WTC11 (cell line): Measurements from ENCODE around the gene NEU2. TPM values are rescaled to one million over a fixed set of nuclear protein-coding genes. Genes with fewer than 3 reads are reported as not detected.
A peak's percentile ranks its signal among the peaks of the same experiment; 100 is the strongest.

ENCODE experiments used
- ATAC-seq: fragments of 200-7000 bp; cut with Tn5 transposase; 2 replicates; pipeline ENCODE4 v1.10.0; 2021; ENCODE audit warnings: mild to moderate bottlenecking, moderate library complexity
- CTCF ChIA-PET: fragments of 300-600 bp; sonication (Branson Sonifier 250); formaldehyde crosslinking; loops from one replicate; lab custom pipeline; 2021; ENCODE audit warnings: antibody characterized with exemption; lab: Charles Lee
- POLR2A ChIA-PET: fragments of 350-600 bp; sonication (Branson Sonifier 250); formaldehyde crosslinking; loops from one replicate; lab custom pipeline; 2021; ENCODE audit warnings: antibody characterized with exemption; lab: Charles Lee
- DNase-seq: peaks from one replicate; pipeline ENCODE4 v3.0.0; 2021; ENCODE audit warnings: low spot score
- H3K27ac Mint-ChIP-seq: 2 replicates; pipeline ENCODE4 v1.8.0; 2021; ENCODE audit warnings: mixed read lengths
- H3K27me3 Mint-ChIP-seq: 2 replicates; pipeline ENCODE4 v1.8.0; 2021; ENCODE audit warnings: low read depth, mild to moderate bottlenecking, moderate library complexity, mixed read lengths
- H3K36me3 Mint-ChIP-seq: 2 replicates; pipeline ENCODE4 v1.8.0; 2021; ENCODE audit warnings: mixed read lengths
- H3K4me1 Mint-ChIP-seq: 2 replicates; pipeline ENCODE4 v1.8.0; 2022; ENCODE audit warnings: mixed read lengths
- H3K4me3 Mint-ChIP-seq: 2 replicates; pipeline ENCODE4 v1.8.0; 2021; ENCODE audit warnings: mild to moderate bottlenecking, moderate library complexity, mixed read lengths
- H3K9me3 Mint-ChIP-seq: 2 replicates; pipeline ENCODE4 v1.8.0; 2021; ENCODE audit warnings: mixed read lengths
- ARID4B ChIP-seq: sonication (generic); formaldehyde crosslinking; IDR thresholded peaks from 2 replicates; pipeline ENCODE4 v1.8.0; 2023; ENCODE audit warnings: missing genetic modification reagents, mild to moderate bottlenecking, borderline replicate concordance
- CREB1 ChIP-seq: sonication (generic); formaldehyde crosslinking; IDR thresholded peaks from 2 replicates; pipeline ENCODE4 v1.8.0; 2023; ENCODE audit warnings: mild to moderate bottlenecking, missing genetic modification reagents
- CREM ChIP-seq: sonication (generic); formaldehyde crosslinking; IDR thresholded peaks from 2 replicates; pipeline ENCODE4 v1.8.1; 2022; ENCODE audit warnings: mild to moderate bottlenecking, missing genetic modification reagents, moderate library complexity
- FOXK1 ChIP-seq: sonication (generic); formaldehyde crosslinking; IDR thresholded peaks from 2 replicates; pipeline ENCODE4 v1.8.0; 2022; ENCODE audit warnings: mild to moderate bottlenecking, moderate library complexity, missing genetic modification reagents
- FOXP1 ChIP-seq: sonication (generic); formaldehyde crosslinking; IDR thresholded peaks from 2 replicates; pipeline ENCODE4 v1.8.0; 2022; ENCODE audit warnings: missing genetic modification reagents, mild to moderate bottlenecking, moderate library complexity, borderline replicate concordance
- FOXP4 ChIP-seq: sonication (generic); formaldehyde crosslinking; IDR thresholded peaks from 2 replicates; pipeline ENCODE4 v1.8.0; 2022; ENCODE audit warnings: mild to moderate bottlenecking, missing genetic modification reagents
- HMGXB4 ChIP-seq: sonication (generic); formaldehyde crosslinking; IDR thresholded peaks from 2 replicates; pipeline ENCODE4 v1.8.1; 2023; ENCODE audit warnings: mild to moderate bottlenecking, moderate library complexity, missing genetic modification reagents
- MAX ChIP-seq: sonication (generic); formaldehyde crosslinking; IDR thresholded peaks from 2 replicates; pipeline ENCODE4 v1.8.0; 2022; ENCODE audit warnings: mild to moderate bottlenecking, missing genetic modification reagents
- MYBL2 ChIP-seq: sonication (generic); formaldehyde crosslinking; IDR thresholded peaks from 2 replicates; pipeline ENCODE4 v1.8.1; 2023; ENCODE audit warnings: mild to moderate bottlenecking, moderate library complexity, missing genetic modification reagents
- NFE2L1 ChIP-seq: sonication (generic); formaldehyde crosslinking; IDR thresholded peaks from 2 replicates; pipeline ENCODE4 v1.8.1; 2023; ENCODE audit warnings: missing genetic modification reagents
- NR2C2 ChIP-seq: sonication (generic); formaldehyde crosslinking; IDR thresholded peaks from 2 replicates; pipeline ENCODE4 v1.8.0; 2022; ENCODE audit warnings: mild to moderate bottlenecking, missing genetic modification reagents
- PRDM15 ChIP-seq: sonication (generic); formaldehyde crosslinking; IDR thresholded peaks from 2 replicates; pipeline ENCODE4 v1.8.0; 2022; ENCODE audit warnings: missing genetic modification reagents
- SMAD3 ChIP-seq: sonication (generic); formaldehyde crosslinking; IDR thresholded peaks from 2 replicates; pipeline ENCODE4 v1.8.0; 2022; ENCODE audit warnings: missing genetic modification reagents, mild to moderate bottlenecking, borderline replicate concordance
- SP1 ChIP-seq: sonication (generic); formaldehyde crosslinking; conservative IDR thresholded peaks from 2 replicates; pipeline ENCODE4 v1.8.1; 2022; ENCODE audit warnings: missing genetic modification reagents
- USF2 ChIP-seq: sonication (generic); formaldehyde crosslinking; IDR thresholded peaks from 2 replicates; pipeline ENCODE4 v1.8.1; 2023; ENCODE audit warnings: mild to moderate bottlenecking, missing genetic modification reagents, moderate library complexity
- ZNF121 ChIP-seq: sonication (generic); formaldehyde crosslinking; IDR thresholded peaks from 2 replicates; pipeline ENCODE4 v1.8.0; 2023; ENCODE audit warnings: missing genetic modification reagents
- ZNF396 ChIP-seq: fragments of 250-450 bp; sonication (Bioruptor Pico); IDR thresholded peaks from 2 replicates; pipeline ENCODE4 v1.8.0; 2021; ENCODE audit warnings: mild to moderate bottlenecking, moderate library complexity, borderline replicate concordance
- ZNF425 ChIP-seq: fragments of 250-450 bp; sonication (Bioruptor Pico); conservative IDR thresholded peaks from 2 replicates; pipeline ENCODE4 v1.9.0; 2021; ENCODE audit warnings: mild to moderate bottlenecking
- total RNA-seq: library from RNA; stranded (reverse); gene quantifications from 3 replicates; pipeline ENCODE4 v1.2.3, GENCODE V29; 2021

NEU2 gene
- total RNA-seq, 1 experiment from 2014 or later = not detected

GRCh38 chr2:233051241-233052149 lies 19.0 kb downstream of the NEU2 start:
- Mint-ChIP-seq H3K4me1 (peaks cover 67% of the 10 kb centered on the region), H3K9me3 (no peaks in the 10 kb centered on the region), H3K36me3 (no peaks in the 10 kb centered on the region), H3K4me3 (peak overlapping the region; percentile 68), H3K27ac (peak overlapping the region; percentile 96), H3K27me3 (peaks cover 7% of the 10 kb centered on the region)
- ChIA-PET CTCF (interaction anchor here (0.5 to 3.3 kb wide), 10 partner anchors 9 to 302 kb away, joined by 3 to 19 read pairs (median 4); partner anchors contain the start of genes ATG16L1, INPP5D and NEU2), POLR2A (interaction anchor here (1.1 to 1.6 kb wide), 2 partner anchors 23 to 200 kb away, joined by 3 to 6 read pairs; partner anchors contain the start of gene ATG16L1)
- ATAC-seq (peak; percentile 79), DNase-seq (peak; percentile 81)
- no peak for TF ChIP-seq USF2
- no peak for TF ChIP-seq SMAD3 (CRISPR knock-in tag)
- TF ChIP-seq FOXK1 (CRISPR knock-in tag) = 0 out of 2 replicates have a peak, but pooled peaks have one; percentile 60
- no peak for TF ChIP-seq ZNF121 (CRISPR knock-in tag)
- no peak for TF ChIP-seq ZNF396
- no peak for TF ChIP-seq ZNF425 (CRISPR knock-in tag)
- 0 out of 2 replicates have a peak, but pooled peaks have one; percentile 34 for TF ChIP-seq ARID4B (CRISPR knock-in tag)
- TF ChIP-seq MAX = peak; percentile 71
- TF ChIP-seq NR2C2 (CRISPR knock-in tag) = 0 out of 2 replicates have a peak, but pooled peaks have one; percentile 13
- TF ChIP-seq SP1 = no peak
- peak; percentile 37; the same call in 1 of the 2 replicates for TF ChIP-seq NFE2L1 (CRISPR knock-in tag)
- TF ChIP-seq HMGXB4 (CRISPR knock-in tag) = no peak
- TF ChIP-seq FOXP1 = peak; percentile 91; the same call in 1 of the 2 replicates
- peak; percentile 93 for TF ChIP-seq FOXP4 (CRISPR knock-in tag)
- TF ChIP-seq MYBL2 (CRISPR knock-in tag) = no peak
- peak; percentile 93 for TF ChIP-seq PRDM15 (CRISPR knock-in tag)
- TF ChIP-seq CREM = no peak
- TF ChIP-seq CREB1 (CRISPR knock-in tag) = peak; percentile 46; the same call in 1 of the 2 replicates
